Suppressor macrophage (primary cell): ENCODE results near the gene ARHGAP30.
"Not testable (repeated sequence)": the region's sequence is repeated elsewhere in the genome, so short reads cannot be mapped to it uniquely, and the experiment has no call there.

Source experiments
- DNase-seq, 4 experiments: peaks; one replicate each; pipeline ENCODE4 v3.0.0-alpha.2; 2020 to 2022

ARHGAP30 gene

GRCh38 chr1:161068306-161069234 is 1.1 kb downstream of the ARHGAP30 start:
- peak; percentile 90 to 95 (median 94) for DNase-seq

- DNase-seq: no peak
Measured at GRCh38 chr1:161066694-161067093, 3.0 kb downstream of the ARHGAP30 start.

GRCh38 chr1:161065681-161066080 is 4.0 kb downstream of the ARHGAP30 start:
- DNase-seq: not testable (repeated sequence)

DNA sequence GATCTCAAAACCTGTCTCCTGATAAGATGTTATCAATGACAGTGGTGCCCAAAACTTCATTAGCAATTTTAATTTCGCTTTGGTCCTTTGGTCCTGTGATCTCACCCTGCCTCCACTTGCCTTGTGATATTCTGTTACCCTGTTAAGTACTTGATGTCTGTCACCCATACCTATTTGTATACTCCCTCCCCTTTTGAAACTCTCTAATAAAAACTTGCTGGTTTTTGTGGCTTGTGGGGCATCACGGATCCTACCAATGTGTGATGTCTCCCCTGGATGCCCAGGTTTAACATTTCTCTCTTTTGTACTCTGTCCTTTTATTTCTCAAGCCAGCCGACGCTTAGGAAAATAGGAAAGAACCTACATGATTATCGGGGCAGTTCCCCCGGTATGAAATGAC is 5.8 kb downstream of the ARHGAP30 start:
- DNase-seq: not testable (repeated sequence)

DNA sequence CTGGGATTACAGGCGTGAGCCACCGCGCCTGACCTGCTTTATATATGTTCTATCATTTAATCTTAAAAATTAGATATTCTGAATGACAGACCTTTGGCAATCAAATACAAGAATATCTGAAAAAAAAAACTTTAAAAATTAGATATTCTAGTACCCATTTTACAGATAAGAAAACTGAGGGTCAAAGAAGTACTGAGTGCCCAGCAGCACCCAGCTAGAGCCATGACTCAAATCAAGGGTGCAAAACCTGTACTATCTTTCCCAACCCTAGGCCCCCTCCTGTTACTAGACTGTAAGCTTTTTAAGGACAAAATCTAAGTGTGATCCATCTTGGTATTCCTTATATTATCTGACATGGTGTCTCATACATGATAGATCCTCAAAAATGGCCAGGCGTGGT is 8.3 kb downstream of the ARHGAP30 start:
- DNase-seq: no peak

GRCh38 chr1:161059293-161059692 is 10.4 kb downstream of the ARHGAP30 start:
- no peak for DNase-seq

DNA sequence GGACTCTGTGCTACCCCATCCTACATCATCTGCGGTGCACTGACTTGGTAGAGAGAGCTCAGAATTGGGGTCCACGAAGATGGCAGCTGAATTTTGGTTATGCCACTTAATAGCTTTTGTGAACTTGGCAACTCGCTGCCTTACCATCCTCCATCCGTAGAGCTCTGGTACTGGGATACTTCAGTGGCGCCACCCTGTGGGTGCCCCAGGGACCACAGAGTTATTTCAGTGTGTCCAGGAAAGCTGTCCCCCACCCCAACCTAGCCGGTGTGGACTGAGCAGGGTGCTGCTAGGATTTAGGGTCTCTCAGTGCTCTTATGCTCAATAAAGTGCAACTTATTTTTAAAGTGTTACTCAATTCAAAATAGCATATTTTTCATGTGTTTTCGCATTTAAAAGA is 14.9 kb downstream of the ARHGAP30 start:
- DNase-seq: peak in 1 of 4 experiments; percentile 24

- DNase-seq: no peak
Measured at GRCh38 chr1:161054232-161054631, 15.5 kb downstream of the ARHGAP30 start.

- peak in 1 of 4 experiments; percentile 25 for DNase-seq
Measured at GRCh38 chr1:161052899-161053298, 16.8 kb downstream of the ARHGAP30 start.

DNA sequence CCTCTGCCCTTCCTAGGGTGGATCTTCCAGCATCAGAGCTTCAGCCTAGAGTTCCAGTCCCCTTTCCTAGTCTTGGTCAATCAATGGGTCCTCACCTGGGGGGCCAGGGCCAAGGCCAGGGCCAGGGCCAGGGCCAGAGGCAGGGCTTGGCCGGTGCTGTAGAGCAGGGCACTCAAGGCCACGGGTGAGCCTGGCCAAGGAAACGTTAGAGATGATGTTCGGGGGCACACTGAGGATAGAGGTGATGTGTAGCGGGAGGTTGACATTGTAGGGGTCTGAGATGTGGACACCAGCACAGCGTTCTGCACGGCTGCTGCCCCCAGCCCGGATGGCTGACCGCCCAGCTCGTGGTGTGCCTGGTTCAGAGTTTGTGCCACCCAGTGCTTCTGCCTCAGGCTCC is 18.5 kb downstream of the ARHGAP30 start:
- DNase-seq: no peak

DNA sequence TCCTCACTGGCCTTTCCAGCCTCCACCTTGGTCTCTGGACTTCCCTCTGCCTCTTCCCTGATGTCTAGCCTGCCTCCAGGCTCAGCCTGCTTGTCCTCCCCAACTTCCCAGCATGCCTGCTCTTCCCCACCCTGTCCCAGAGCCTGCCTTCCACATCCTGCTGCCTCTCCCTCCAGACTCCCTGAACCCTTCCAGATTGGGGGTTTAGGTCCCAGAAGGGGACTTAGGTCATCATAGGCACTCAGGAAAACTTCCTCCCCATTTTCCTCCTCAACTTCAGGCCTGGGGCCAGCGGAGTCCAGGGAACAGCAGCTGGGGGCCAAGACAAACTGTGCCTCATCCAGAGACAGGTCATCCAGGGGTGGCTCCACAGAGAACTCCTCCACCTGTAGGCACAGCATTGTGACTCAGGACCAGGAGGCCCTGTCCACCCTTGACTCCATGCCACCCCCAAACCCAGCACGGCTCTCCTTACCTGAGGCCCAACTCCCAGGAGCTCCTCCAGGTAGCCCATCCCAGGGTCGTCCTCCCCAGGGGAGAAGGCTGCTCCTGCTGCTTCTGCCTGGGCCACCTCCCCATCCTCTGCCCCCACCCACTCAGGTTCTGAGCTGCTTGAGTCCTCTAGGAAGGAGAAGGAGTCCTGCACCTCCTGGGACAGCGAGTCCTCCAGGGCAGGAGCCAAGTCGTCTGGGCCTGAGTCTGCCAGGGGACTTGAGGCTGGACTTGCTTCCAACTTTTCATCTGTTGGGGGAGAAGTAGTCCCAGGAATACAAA is 20.6 kb downstream of the ARHGAP30 start:
- DNase-seq: no peak

- no peak for DNase-seq
Measured at GRCh38 chr1:161047436-161048420, 22.0 kb downstream of the ARHGAP30 start.

DNA sequence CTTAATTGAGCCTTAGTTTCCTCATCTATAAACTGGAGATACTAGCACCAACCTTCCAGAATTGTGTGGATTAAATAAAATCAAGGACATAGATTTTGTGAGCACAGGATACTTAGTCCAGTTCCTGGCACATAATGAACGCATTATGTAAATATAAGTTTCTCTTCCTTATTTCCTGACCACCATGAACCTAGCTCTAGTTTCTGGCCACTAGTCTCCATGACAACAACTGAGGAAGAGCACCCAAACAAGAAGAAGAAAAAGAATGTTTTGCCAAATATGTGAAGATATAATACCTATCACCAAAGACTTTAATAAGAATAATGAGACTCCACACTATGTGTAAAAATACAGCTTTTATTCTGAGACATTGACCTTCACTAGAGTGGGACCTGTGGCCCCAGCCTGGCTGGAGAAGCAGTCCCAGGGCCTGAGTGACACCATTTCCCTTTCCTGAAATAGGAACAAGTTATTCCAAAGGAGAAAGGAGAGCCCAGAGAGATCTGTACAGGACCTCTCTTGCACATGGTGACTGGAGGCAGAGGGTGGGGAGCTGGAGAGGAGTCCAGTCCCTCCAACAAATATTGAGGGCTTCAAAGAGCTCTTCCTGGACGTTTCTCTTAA is 23.0 kb downstream of the ARHGAP30 start:
- peak; percentile 61 to 91 (median 76) for DNase-seq

DNA sequence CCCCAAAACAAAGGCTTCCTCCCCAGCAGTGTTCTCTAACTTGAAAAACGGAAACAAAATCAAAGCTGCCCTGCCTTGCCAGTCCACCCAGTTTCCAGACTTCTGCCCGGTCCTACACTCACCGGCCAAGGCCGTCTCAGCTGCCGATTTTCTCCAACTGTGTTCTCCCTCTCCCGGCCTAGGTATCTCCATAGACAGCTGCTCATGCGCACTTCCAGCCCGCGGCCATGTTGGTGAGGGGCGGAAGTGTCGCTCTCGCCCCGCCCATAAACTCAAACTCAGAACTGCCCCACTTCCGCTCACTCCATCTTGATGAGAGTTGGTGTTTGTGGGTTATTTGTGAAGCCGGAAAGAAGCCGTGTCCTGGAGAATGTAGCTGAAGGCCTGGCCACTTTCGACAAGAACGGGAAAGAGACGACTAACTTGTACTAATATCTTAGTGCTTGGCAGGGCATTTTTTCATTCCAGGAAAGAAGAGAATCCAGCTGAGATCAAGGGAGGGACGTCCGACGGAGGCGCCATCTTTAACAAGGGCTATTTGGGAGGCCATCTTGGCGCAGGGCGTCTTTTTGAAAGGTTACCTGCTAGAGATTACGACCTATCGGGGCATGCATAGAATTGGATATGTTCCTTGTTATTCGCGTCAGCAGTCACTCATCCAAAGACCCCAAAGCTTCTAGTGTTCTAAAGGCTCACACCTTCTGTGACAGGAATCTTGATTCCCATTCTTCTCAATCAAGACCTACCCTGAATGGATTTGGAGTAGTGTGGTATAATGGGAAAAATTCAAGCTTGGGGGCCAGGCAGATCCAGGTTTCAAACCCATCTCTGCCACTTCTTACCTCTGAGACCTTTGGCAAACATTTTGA is 23.7 kb downstream of the ARHGAP30 start, which contains the start of gene USF1:
USF1 (minus strand) TSS at position 242 of the 869 bp plus-strand sequence. CDS start 2,702 bp downstream, outside the sequence.
- peak; percentile 96 to 97 (median 97) for DNase-seq

- peak; percentile 81 to 93 (median 90) for DNase-seq
Measured at GRCh38 chr1:161044908-161045735, 24.6 kb downstream of the ARHGAP30 start.

DNA sequence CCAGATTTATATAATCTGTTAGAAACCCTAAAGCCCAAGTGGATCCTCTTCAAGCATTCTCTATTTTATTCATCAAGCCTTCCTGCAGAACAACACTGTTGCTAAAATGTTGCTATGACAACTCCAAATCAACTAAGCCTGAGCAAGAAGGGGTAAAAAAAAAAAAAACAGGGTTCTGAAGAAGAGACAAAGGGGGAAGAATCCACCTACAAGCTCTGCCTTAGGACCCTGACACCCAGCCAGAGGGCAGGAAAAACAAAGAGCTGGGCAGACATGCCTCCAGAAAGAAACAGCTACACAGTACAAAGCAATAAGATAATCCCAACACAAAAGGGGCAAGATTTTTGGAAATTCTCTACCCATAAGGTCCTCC is 25.2 kb downstream of the ARHGAP30 start:
- DNase-seq: no peak

DNA sequence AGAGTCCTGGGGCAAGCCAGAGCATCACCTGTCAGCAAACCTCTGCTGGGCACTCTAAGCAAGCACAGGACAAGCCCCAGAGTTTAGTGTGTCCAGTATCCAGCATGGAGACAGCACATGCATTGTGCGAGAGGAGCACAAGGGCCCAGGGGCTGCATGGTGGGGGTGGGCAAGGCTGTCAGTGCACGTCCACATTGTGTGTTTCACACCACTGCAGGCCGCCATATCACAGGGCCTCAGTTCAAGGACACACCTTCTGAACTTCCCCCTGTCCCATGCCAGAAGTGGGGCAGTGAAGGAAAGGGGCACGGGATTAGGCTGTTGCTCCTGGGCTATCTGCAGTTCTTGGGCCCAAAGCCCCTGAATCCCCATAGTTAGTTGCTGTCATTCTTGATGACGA is 30.1 kb downstream of the ARHGAP30 start:
- DNase-seq: no peak

GRCh38 chr1:161039154-161039545 is 30.5 kb downstream of the ARHGAP30 start:
- no peak for DNase-seq

- DNase-seq: peak; percentile 37 to 82 (median 64)
Measured at GRCh38 chr1:161038523-161039153, 31.1 kb downstream of the ARHGAP30 start, which contains the start of gene TSTD1. TSTD1 (minus strand) TSS chr1:161038964; CDS start chr1:161038889, 75 bp downstream.
